Sigmoid colon (tissue), 7 donors: ENCODE results near the gene COPB2. TPM values are rescaled to one million over a fixed set of nuclear protein-coding genes. Genes with fewer than 3 reads are reported as not detected.
"Not testable (repeated sequence)": the region's sequence is repeated elsewhere in the genome, so short reads cannot be mapped to it uniquely, and the experiment has no call there.

Source experiments
- DNase-seq: peaks from one replicate; pipeline ENCODE4 v3.0.0-alpha.2; 2019
- H3K27ac ChIP-seq, 4 donors: fragments of 200-600 bp; sonication (generic); one replicate each; pipeline ENCODE4 v1.5.1; 2016 to 2019; ENCODE audit warnings: mild to moderate bottlenecking in 1 of 4
- H3K27me3 ChIP-seq, 3 donors: fragments of 200-600 bp; sonication (generic); one replicate each; pipeline ENCODE4 v1.5.1; 2019; ENCODE audit warnings: mild to moderate bottlenecking in 1 of 3
- H3K36me3 ChIP-seq, 4 donors: fragments of 200-600 bp; sonication (generic); one replicate each; pipeline ENCODE4 v1.5.1; 2016 to 2019
- H3K4me1 ChIP-seq, 4 donors: fragments of 200-600 bp; sonication (generic); one replicate each; pipeline ENCODE4 v1.5.1; 2017 to 2019
- H3K4me3 ChIP-seq, 4 donors: fragments of 200-600 bp; sonication (generic); one replicate each; pipeline ENCODE4 v1.5.1; 2017 to 2019; ENCODE audit warnings: mild to moderate bottlenecking in 2 of 4, moderate library complexity in 1 of 4
- H3K9me3 ChIP-seq, 4 donors: fragments of 200-600 bp in 3 of 4; sonication (generic) in 3 of 4; one replicate each; pipeline versions ENCODE4 v1.5.1 to v1.6.1; 2013 to 2019
- CTCF ChIP-seq, 4 experiments: fragments of 450-650 bp in 3 of 4; fragments of 200-600 bp in 1 of 4; IDR thresholded peaks; one replicate each; pipeline ENCODE4 v1.5.1; 2016 to 2019; ENCODE audit warnings: antibody characterized with exemption in 4 of 4, mild to moderate bottlenecking in 3 of 4, moderate library complexity in 2 of 4
- EP300 ChIP-seq, 4 donors: sonication (generic); formaldehyde crosslinking; IDR thresholded peaks; one replicate each; pipeline ENCODE4 v1.6.1; 2017; ENCODE audit warnings: antibody characterized with exemption in 4 of 4
- POLR2A ChIP-seq, 2 donors: fragments of 450-650 bp; IDR thresholded peaks; one replicate each; pipeline ENCODE4 v1.6.1; 2016; ENCODE audit warnings: antibody characterized with exemption in 2 of 2, mild to moderate bottlenecking in 2 of 2, moderate library complexity in 2 of 2
- POLR2AphosphoS5 ChIP-seq, 4 donors: sonication (generic); formaldehyde crosslinking; IDR thresholded peaks; one replicate each; pipeline ENCODE4 v1.6.1; 2017; ENCODE audit warnings: antibody characterized with exemption in 4 of 4
- WGBS, 2 donors: extraction: QIAGEN DNeasy Blood & Tissue Kit; methylation state at CpG; one replicate each; pipeline ENCODE4 v1.1.7; 2013; 5-methylcytosine and 5-hydroxymethylcytosine counted together
- intact Hi-C: fragments of 100-400 bp; cut with DNase I; formaldehyde crosslinking; loops from one replicate; pipeline ENCODE4 v1.15.1; 2023
- polyA plus RNA-seq, 3 donors: library from polyadenylated mRNA; stranded (reverse); fragments of 200-250 nt; gene quantifications; one replicate each; pipeline ENCODE4 v1.2.3, GENCODE V29; 2013
- total RNA-seq, 4 donors: library from RNA; depleted of rRNA; stranded (reverse); fragments of >200 nt; gene quantifications; one replicate each; pipeline ENCODE4 v1.1.0, GENCODE V29; 2016
- donor health status: healthy with polysubstance abuse.
- donor health status: Bipolar disorder and iron deficiency.
- donor health status: healthy.

Gene COPB2
- total and polyA plus RNA-seq, 7 donors = 52.3 to 82.0 (median 63.7) TPM

GRCh38 chr3:139414608-139415224 lies 25.3 kb upstream of the COPB2 start:
- Histone ChIP-seq H3K27ac (no peak overlapping the region), H3K36me3 (no peaks in the 10 kb centered on the region), H3K4me1 (no peaks in the 10 kb centered on the region), H3K9me3 (peaks cover 0 to 7% (median 4%) of the 10 kb centered on the region in 4 donors), H3K4me3 (no peak overlapping the region), H3K27me3 (no peaks in the 10 kb centered on the region)
- TF ChIP-seq POLR2AphosphoS5 (IDR thresholded peaks at IDR 0.05) (no peak), POLR2A (IDR thresholded peaks at IDR 0.05) (no peak), CTCF (IDR thresholded peaks at IDR 0.05) (no peak), EP300 (IDR thresholded peaks at IDR 0.05) (no peak)
- DNase-seq = no peak
- WGBS, 2 donors = 81 to 86% methylated on average over 2 of the region's 2 CpGs
- intact Hi-C loops = no loop called here

- H3K36me3 ChIP-seq, H3K9me3 ChIP-seq, H3K4me3 ChIP-seq, H3K27me3 ChIP-seq, intact Hi-C loops, H3K4me1 ChIP-seq, H3K27ac ChIP-seq, DNase-seq: not testable (repeated sequence)
These were observed 23.4 kb upstream of the COPB2 start for GRCh38 chr3:139412891-139413290.

DNA sequence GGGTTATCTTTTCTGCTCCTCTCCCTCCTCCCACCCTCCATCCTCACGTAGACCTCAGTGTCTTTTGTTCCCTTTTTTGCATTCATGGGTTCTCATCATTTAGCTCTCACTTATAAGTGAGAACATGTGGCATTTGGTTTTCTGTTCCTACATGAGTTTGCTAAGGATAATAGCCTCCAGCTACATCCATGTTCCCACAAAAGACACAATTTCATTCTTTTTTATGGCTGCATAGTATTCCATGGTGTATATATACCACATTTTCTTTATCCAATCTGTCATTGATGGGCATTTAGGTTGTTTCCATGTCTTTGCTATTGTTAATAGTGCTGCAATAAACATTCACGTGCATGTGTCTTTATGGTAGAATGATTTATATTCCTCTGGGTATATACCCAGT lies 11.7 kb upstream of the COPB2 start:
- peaks cover 0 to 13% (median 0%) of the 10 kb centered on the region in 4 donors for H3K9me3 ChIP-seq
- intact Hi-C loops, H3K27me3 ChIP-seq, DNase-seq, H3K4me3 ChIP-seq, H3K4me1 ChIP-seq, H3K36me3 ChIP-seq, H3K27ac ChIP-seq: not testable (repeated sequence)
- 85 to 88% methylated on average over 2 of the region's 2 CpGs for WGBS, 2 donors

GRCh38 chr3:139396707-139397106 lies 7.3 kb upstream of the COPB2 start:
- WGBS, 2 donors = 96% methylated on average over 3 of the region's 3 CpGs
- intact Hi-C loops = no loop called here
- Histone ChIP-seq H3K4me3 (no peak overlapping the region), H3K36me3 (no peaks in the 10 kb centered on the region), H3K27ac (no peak overlapping the region), H3K27me3 (no peaks in the 10 kb centered on the region), H3K9me3 (no peaks in the 10 kb centered on the region), H3K4me1 (no peaks in the 10 kb centered on the region)
- no peak for TF ChIP-seq CTCF (IDR thresholded peaks at IDR 0.05)
- TF ChIP-seq POLR2AphosphoS5 (IDR thresholded peaks at IDR 0.05) = no peak
- TF ChIP-seq POLR2A (IDR thresholded peaks at IDR 0.05) = no peak
- no peak for TF ChIP-seq EP300 (IDR thresholded peaks at IDR 0.05)
- DNase-seq = no peak

DNA sequence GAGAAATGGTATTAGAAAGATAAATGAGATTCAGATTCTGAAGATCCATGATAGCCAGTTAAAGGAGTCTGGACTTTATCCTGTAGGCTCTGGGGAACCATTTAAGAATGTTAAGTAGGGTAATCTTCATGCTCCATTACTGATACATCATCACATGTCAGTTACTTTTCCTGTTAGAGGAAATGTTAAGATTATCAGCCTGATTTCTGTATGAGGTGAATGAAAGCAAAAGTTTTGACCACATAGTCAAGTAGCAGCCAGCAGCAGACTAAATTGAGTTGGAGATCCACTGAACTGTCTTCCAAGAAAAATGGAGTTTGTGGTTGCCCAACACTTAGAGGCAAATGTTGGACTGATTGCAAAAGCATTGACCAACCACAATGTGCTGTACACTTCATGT lies 4.7 kb upstream of the COPB2 start:
- Histone ChIP-seq H3K27ac (no peak overlapping the region), H3K27me3 (no peaks in the 10 kb centered on the region), H3K9me3 (no peaks in the 10 kb centered on the region), H3K4me3 (no peak overlapping the region), H3K36me3 (no peaks in the 10 kb centered on the region), H3K4me1 (peaks cover 0 to 16% (median 12%) of the 10 kb centered on the region in 4 donors)
- no peak for DNase-seq
- intact Hi-C loops = no loop called here
- no peak for TF ChIP-seq POLR2AphosphoS5 (IDR thresholded peaks at IDR 0.05)
- TF ChIP-seq POLR2A (IDR thresholded peaks at IDR 0.05) = no peak
- TF ChIP-seq EP300 (IDR thresholded peaks at IDR 0.05) = no peak
- no peak for TF ChIP-seq CTCF (IDR thresholded peaks at IDR 0.05)
